Nephron (organoid): ENCODE data around the gene SPECC1L.

Experiments
- H3K27ac Mint-ChIP-seq, 3 experiments: 2 replicates each; pipeline ENCODE4 v1.8.0; 2020; ENCODE audit warnings: mixed read lengths in 3 of 3, mild to moderate bottlenecking in 2 of 3, moderate library complexity in 1 of 3
- H3K27me3 Mint-ChIP-seq: 2 replicates; pipeline ENCODE4 v1.8.0; 2021; ENCODE audit warnings: low read depth, mild to moderate bottlenecking, moderate library complexity, mixed read lengths
- H3K36me3 Mint-ChIP-seq: 2 replicates; pipeline ENCODE4 v1.8.0; 2020; ENCODE audit warnings: low read depth, mixed read lengths
- H3K4me1 Mint-ChIP-seq: 2 replicates; pipeline ENCODE4 v1.8.0; 2020; ENCODE audit warnings: mixed read lengths
- H3K4me3 Mint-ChIP-seq, 3 experiments: 2 replicates each; pipeline ENCODE4 v1.8.0; 2020; ENCODE audit warnings: mild to moderate bottlenecking in 3 of 3, mixed read lengths in 3 of 3, moderate library complexity in 2 of 3
- H3K9me3 Mint-ChIP-seq: 2 replicates; pipeline ENCODE4 v1.8.0; 2020; ENCODE audit warnings: mixed read lengths
- TF ChIP-seq, protein P1 (sequence below), 3 experiments: fragments of 200-600 bp; sonication (generic); IDR thresholded peaks; one replicate each; pipeline ENCODE4 v1.5.0; 2021; ENCODE audit warnings: antibody characterized with exemption in 3 of 3; ENCODE audit not compliant: unreplicated experiment in 3 of 3

The SPECC1L gene

DNA sequence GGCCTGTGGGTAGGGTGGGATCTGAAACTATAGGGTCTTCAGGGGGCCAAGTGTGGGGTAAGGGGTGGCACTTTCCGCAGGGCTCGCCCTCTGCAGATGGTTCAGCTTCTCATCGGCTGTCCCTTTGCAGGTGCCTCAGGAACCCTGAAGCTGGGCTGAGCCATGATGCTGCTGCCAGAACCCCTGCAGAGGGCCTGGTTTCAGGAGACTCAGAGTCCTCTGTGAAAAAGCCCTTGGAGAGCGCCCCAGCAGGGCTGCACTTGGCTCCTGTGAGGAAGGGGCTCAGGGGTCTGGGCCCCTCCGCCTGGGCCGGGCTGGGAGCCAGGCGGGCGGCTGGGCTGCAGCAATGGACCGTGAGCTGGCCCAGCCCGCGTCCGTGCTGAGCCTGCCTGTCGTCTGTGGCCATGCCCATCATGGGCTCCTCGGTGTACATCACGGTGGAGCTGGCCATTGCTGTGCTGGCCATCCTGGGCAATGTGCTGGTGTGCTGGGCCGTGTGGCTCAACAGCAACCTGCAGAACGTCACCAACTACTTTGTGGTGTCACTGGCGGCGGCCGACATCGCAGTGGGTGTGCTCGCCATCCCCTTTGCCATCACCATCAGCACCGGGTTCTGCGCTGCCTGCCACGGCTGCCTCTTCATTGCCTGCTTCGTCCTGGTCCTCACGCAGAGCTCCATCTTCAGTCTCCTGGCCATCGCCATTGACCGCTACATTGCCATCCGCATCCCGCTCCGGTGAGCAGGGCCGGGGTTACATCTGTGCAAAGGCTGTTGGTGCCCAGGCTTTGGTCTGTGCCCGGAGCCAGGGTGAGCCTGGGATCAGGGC is 162.6 kb downstream of the SPECC1L start:
- Mint-ChIP-seq H3K27ac (peak overlapping the region in 2 of 3 experiments; percentile 95 to 96), H3K4me3 (no peak overlapping the region), H3K4me1 (peaks cover 55% of the 10 kb centered on the region), H3K27me3 (peaks cover 8% of the 10 kb centered on the region), H3K36me3 (no peaks in the 10 kb centered on the region), H3K9me3 (no peaks in the 10 kb centered on the region)
- TF ChIP-seq, protein P1, sequence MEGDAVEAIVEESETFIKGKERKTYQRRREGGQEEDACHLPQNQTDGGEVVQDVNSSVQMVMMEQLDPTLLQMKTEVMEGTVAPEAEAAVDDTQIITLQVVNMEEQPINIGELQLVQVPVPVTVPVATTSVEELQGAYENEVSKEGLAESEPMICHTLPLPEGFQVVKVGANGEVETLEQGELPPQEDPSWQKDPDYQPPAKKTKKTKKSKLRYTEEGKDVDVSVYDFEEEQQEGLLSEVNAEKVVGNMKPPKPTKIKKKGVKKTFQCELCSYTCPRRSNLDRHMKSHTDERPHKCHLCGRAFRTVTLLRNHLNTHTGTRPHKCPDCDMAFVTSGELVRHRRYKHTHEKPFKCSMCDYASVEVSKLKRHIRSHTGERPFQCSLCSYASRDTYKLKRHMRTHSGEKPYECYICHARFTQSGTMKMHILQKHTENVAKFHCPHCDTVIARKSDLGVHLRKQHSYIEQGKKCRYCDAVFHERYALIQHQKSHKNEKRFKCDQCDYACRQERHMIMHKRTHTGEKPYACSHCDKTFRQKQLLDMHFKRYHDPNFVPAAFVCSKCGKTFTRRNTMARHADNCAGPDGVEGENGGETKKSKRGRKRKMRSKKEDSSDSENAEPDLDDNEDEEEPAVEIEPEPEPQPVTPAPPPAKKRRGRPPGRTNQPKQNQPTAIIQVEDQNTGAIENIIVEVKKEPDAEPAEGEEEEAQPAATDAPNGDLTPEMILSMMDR (IDR thresholded peaks at IDR 0.05; ENCODE audit: unreplicated experiment in 3 of 3): no peak

DNA sequence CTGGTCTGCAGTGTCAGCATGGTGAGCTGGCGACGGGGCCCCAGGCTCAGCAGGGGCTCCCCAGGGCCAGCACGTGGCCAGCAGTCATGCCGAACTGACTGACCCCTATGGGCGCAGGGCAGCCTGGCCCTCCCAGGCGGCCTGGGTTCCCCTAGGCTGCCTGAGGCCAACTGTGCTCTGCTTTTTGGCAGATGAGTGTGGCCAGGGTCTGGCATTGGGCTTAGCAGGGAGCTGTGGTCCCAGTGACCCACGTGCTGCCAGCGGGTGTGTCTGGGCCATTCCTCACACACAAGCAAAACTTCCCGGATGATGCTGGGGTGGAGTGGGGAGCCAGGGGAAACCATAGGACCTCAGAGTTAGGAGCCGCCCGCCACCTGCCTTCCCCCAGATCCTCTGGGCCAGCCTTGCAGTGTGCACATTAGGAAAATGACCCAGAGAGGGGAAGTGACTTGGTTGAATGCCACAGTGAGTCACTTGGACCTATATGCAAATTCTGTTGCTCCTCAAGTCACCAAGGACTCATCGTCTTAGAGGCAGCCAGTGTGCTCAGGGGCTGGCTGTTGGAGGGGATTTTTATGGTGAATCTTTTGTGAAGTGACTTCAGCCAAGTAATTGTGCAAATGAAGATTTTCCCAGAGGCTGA is 163.3 kb downstream of the SPECC1L start:
- Mint-ChIP-seq H3K27ac (peak overlapping the region in 2 of 3 experiments; percentile 83 to 87), H3K4me1 (peaks cover 48% of the 10 kb centered on the region), H3K4me3 (no peak overlapping the region), H3K27me3 (peaks cover 8% of the 10 kb centered on the region), H3K36me3 (no peaks in the 10 kb centered on the region), H3K9me3 (no peaks in the 10 kb centered on the region)
- TF ChIP-seq, protein P1 (IDR thresholded peaks at IDR 0.05; ENCODE audit: unreplicated experiment in 3 of 3): no peak

DNA sequence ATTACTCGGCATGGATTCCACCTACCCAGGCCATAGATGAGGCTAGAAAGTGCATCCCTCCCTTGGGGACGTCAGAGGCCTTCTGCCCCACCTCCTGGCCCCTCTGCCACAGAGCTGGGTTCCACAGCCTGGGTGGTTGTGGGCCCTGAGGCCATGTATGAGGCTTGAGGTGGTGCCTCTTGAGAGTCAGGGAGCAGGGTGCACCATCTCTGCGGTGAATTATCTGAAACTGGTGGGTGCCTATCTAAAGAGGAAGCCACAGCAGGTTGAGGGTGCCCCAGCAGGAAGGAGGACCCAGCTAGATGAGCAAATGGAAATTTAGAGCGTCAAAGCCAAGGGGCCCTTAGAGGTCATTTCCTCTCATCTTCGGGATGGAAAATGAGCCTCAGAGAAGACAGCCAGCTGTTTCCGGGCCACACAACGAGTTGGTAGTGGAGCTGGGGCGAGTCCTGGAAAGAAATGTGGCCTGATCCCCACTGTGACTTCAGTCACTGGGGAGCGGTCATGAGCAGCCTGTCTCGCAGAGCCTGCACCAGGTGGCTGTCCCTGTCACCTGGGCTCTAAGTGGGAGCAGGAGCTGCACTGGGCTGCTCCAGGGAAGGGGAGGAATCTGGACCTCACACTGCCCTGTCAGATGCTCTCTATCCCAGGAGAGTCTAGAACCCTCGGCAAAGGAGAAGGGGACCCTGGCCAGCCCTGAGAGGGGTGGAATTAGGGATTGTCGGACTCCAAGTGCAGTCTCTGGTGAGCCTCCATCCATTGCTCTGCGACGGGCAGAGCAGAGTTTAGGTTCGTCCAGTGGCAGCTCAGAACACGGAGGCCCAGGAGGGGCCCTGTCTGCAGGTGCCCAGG is 164.1 kb downstream of the SPECC1L start:
- Mint-ChIP-seq H3K9me3 (no peaks in the 10 kb centered on the region), H3K27ac (peak overlapping the region; percentile 15 to 87 (median 83)), H3K4me3 (peak overlapping the region in 1 of 3 experiments; percentile 26), H3K27me3 (peaks cover 8% of the 10 kb centered on the region), H3K4me1 (peaks cover 45% of the 10 kb centered on the region), H3K36me3 (no peaks in the 10 kb centered on the region)
- TF ChIP-seq, protein P1 (IDR thresholded peaks at IDR 0.05; ENCODE audit: unreplicated experiment in 3 of 3): no peak

DNA sequence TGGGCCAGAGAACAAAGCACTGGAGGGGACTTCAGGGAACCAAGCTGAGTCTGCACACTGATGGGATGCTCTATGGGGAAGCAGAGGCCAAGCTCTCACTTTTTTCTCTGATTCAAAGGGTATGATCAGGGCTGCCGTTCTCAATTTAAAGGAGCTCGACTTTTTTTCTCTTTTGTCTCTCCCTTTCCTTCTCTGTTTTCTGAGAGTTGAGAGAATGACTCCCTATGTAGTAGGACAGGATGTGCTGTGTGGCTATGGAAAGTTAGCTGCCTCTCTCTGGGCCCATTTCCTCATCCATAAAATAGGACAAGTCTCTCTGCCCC is 164.7 kb downstream of the SPECC1L start:
- TF ChIP-seq, protein P1 (IDR thresholded peaks at IDR 0.05; ENCODE audit: unreplicated experiment in 3 of 3): no peak
- no peak overlapping the region for H3K4me3 Mint-ChIP-seq
- no peaks in the 10 kb centered on the region for H3K36me3 Mint-ChIP-seq
- peaks cover 40% of the 10 kb centered on the region for H3K4me1 Mint-ChIP-seq
- peak overlapping the region in 2 of 3 experiments; percentile 83 to 87 for H3K27ac Mint-ChIP-seq
- no peaks in the 10 kb centered on the region for H3K9me3 Mint-ChIP-seq
- peaks cover 8% of the 10 kb centered on the region for H3K27me3 Mint-ChIP-seq

DNA sequence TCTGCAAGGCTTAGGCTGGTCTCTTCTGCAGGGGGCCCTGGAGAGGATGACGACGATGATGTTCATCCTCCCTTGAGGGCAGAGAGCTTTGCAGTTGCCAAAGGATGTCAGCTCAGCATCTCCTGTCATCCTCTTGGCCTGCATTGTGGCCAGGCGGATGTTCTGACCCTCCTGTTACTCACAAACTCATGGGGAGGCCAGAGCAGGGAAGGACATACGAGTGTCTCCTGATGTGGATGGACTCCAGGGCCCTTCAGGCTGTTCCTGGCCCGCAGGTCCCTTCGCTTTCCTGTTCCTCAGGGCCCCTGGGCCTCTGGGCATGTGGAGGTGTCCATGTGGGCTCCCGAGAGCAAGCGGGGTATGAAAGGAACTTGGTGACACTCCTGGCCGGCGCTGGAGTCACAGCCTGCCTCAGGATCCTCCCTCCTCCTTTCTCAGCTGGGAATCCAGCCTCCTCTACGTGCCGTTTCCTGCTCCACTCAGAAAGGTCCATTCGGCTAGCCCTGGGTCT is 165.3 kb downstream of the SPECC1L start:
- peaks cover 44% of the 10 kb centered on the region for H3K4me1 Mint-ChIP-seq
- TF ChIP-seq, protein P1 (IDR thresholded peaks at IDR 0.05; ENCODE audit: unreplicated experiment in 3 of 3): no peak
- no peaks in the 10 kb centered on the region for H3K36me3 Mint-ChIP-seq
- H3K9me3 Mint-ChIP-seq: no peaks in the 10 kb centered on the region
- H3K27me3 Mint-ChIP-seq: peaks cover 8% of the 10 kb centered on the region
- H3K4me3 Mint-ChIP-seq: peak overlapping the region in 1 of 3 experiments; percentile 21
- peak overlapping the region; percentile 56 to 87 (median 67) for H3K27ac Mint-ChIP-seq
